Measurements from ENCODE around the gene TIMM13.
"Not testable (repeated sequence)": the region's sequence is repeated elsewhere in the genome, so short reads cannot be mapped to it uniquely, and the experiment has no call there.

Gene TIMM13

GRCh38 chr19:2399582-2399981 is 27.8 kb downstream of the TIMM13 start:
- no peak overlapping the region for H2AFZ ChIP-seq (ENCODE audit: low read depth)
- H3K27ac ChIP-seq = no peak overlapping the region
- H3K4me2 ChIP-seq = no peak overlapping the region
- no peaks in the 10 kb centered on the region for H3K36me3 ChIP-seq (ENCODE audit: insufficient read depth)
- TF ChIP-seq CTCF (conservative IDR thresholded peaks at IDR 0.05; ENCODE audit: low read depth, low read length) = no peak
- H4K20me1 ChIP-seq (ENCODE audit: insufficient read depth) = no peaks in the 10 kb centered on the region
- H3K4me3 ChIP-seq (IDR thresholded peaks at IDR 0.05; ENCODE audit: insufficient read depth, low read depth, low read length) = no peak overlapping the region
- H3K4me1 ChIP-seq (ENCODE audit: low read depth, poor library complexity, severe bottlenecking) = peaks cover 14% of the 10 kb centered on the region
- no peak overlapping the region for H3K9ac ChIP-seq
- H3K27me3 ChIP-seq (ENCODE audit: insufficient read depth, low read depth) = no peaks in the 10 kb centered on the region
- H3K79me2 ChIP-seq (ENCODE audit: insufficient read depth, low read depth) = no peaks in the 10 kb centered on the region

GRCh38 chr19:2398735-2399305 is 28.6 kb downstream of the TIMM13 start:
- Histone ChIP-seq H3K79me2 (ENCODE audit: insufficient read depth, low read depth) (no peaks in the 10 kb centered on the region), H2AFZ (ENCODE audit: low read depth) (no peak overlapping the region), H3K4me2 (no peak overlapping the region), H3K4me3 (IDR thresholded peaks at IDR 0.05; ENCODE audit: insufficient read depth, low read depth, low read length) (no peak overlapping the region), H3K27ac (no peak overlapping the region), H3K9ac (no peak overlapping the region), H3K36me3 (ENCODE audit: insufficient read depth) (no peaks in the 10 kb centered on the region), H3K27me3 (ENCODE audit: insufficient read depth, low read depth) (no peaks in the 10 kb centered on the region), H3K4me1 (ENCODE audit: low read depth, poor library complexity, severe bottlenecking) (peaks cover 18% of the 10 kb centered on the region), H4K20me1 (ENCODE audit: insufficient read depth) (no peaks in the 10 kb centered on the region)
- TF ChIP-seq CTCF (conservative IDR thresholded peaks at IDR 0.05; ENCODE audit: low read depth, low read length) = no peak

- not testable (repeated sequence) for H4K20me1 ChIP-seq (ENCODE audit: insufficient read depth); H3K79me2 ChIP-seq (ENCODE audit: insufficient read depth, low read depth); H3K27ac ChIP-seq; H3K27me3 ChIP-seq (ENCODE audit: insufficient read depth, low read depth); H3K36me3 ChIP-seq (ENCODE audit: insufficient read depth); H3K4me2 ChIP-seq; H3K4me3 ChIP-seq (IDR thresholded peaks at IDR 0.05; ENCODE audit: insufficient read depth, low read depth, low read length); H2AFZ ChIP-seq (ENCODE audit: low read depth); H3K9ac ChIP-seq
- H3K4me1 ChIP-seq (ENCODE audit: low read depth, poor library complexity, severe bottlenecking) = peaks cover 34% of the 10 kb centered on the region
Observed at GRCh38 chr19:2397173-2397572, 30.2 kb downstream of the TIMM13 start.

- not testable (repeated sequence) for H4K20me1 ChIP-seq (ENCODE audit: insufficient read depth); H3K79me2 ChIP-seq (ENCODE audit: insufficient read depth, low read depth); H3K36me3 ChIP-seq (ENCODE audit: insufficient read depth); H3K4me3 ChIP-seq (IDR thresholded peaks at IDR 0.05; ENCODE audit: insufficient read depth, low read depth, low read length); H3K27me3 ChIP-seq (ENCODE audit: insufficient read depth, low read depth)
- peak overlapping the region; percentile 95 for H3K27ac ChIP-seq
- peak overlapping the region; percentile 90; the same call in 1 of the 2 replicates for H3K4me2 ChIP-seq
- peak overlapping the region; percentile 45; the same call in 1 of the 2 replicates for H2AFZ ChIP-seq (ENCODE audit: low read depth)
- peak overlapping the region; percentile 63 for H3K9ac ChIP-seq
- H3K4me1 ChIP-seq (ENCODE audit: low read depth, poor library complexity, severe bottlenecking) = peaks cover 47% of the 10 kb centered on the region
Observed at GRCh38 chr19:2395293-2395829, 32.0 kb downstream of the TIMM13 start.

GRCh38 chr19:2394442-2395292 is 32.7 kb downstream of the TIMM13 start:
- H3K4me2 ChIP-seq = peak overlapping the region; percentile 90
- no peaks in the 10 kb centered on the region for H3K27me3 ChIP-seq (ENCODE audit: insufficient read depth, low read depth)
- H3K4me3 ChIP-seq (IDR thresholded peaks at IDR 0.05; ENCODE audit: insufficient read depth, low read depth, low read length) = no peak overlapping the region
- H3K4me1 ChIP-seq (ENCODE audit: low read depth, poor library complexity, severe bottlenecking) = peaks cover 47% of the 10 kb centered on the region
- TF ChIP-seq CTCF (conservative IDR thresholded peaks at IDR 0.05; ENCODE audit: low read depth, low read length) = no peak
- H3K9ac ChIP-seq = peak overlapping the region; percentile 63
- H4K20me1 ChIP-seq (ENCODE audit: insufficient read depth) = no peaks in the 10 kb centered on the region
- H3K79me2 ChIP-seq (ENCODE audit: insufficient read depth, low read depth) = no peaks in the 10 kb centered on the region
- peak overlapping the region; percentile 45 for H2AFZ ChIP-seq (ENCODE audit: low read depth)
- H3K36me3 ChIP-seq (ENCODE audit: insufficient read depth) = no peaks in the 10 kb centered on the region
- peak overlapping the region; percentile 95 for H3K27ac ChIP-seq
